Measurements from ENCODE around the gene ZNF630. TPM values are rescaled to one million over a fixed set of nuclear protein-coding genes. Genes with fewer than 3 reads are reported as not detected.

Gene ZNF630
- total and polyA plus RNA-seq, 10 of the 15 experiments (the other 5 are each of a cell fraction or from before 2014, with no cell fraction given): 0.96 to 1.9 (median 1.2) TPM

DNA sequence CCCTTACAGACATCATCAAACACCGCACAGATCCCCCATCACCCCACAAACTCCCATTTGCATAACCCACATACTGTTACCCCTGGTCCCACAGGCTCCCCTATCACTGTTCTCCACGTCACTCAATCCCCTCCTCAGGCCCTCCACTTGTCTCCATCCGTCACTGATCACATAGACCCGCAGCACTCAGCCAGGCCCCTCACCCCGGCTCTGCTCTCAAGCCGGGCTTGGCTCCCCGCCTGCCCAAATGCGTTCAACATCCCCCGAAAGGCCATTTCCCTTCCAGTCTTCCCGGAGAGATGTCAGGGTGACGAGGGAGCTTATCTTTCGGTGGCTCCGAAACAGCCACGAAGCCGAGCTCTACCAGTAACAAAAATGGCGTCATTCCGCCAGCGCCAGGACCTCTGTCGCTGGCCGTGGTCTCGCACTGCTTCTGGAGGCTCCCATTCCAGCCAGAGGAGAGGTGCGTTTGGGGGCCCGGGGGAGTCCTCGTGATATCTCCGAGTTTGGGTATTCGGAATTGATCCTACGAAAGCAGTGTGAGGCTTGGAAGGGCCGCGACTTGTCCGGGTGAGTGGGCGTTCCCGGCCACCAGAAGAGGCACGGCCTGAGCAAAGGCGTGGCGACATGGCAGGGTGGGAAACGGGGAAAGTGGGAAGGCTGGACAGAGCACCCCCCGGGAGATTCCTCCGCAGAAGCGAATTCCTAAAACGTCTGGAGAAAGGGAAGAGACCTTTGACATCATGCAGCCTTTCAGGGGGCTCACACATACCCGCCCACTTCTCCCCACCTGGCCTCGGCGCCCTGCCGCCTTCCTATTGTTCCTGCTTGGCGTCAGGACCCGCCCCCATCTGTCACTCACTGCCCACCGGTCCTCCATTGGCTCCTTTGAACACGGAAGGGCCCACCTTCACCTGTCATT lies at the start of gene ZNF630 (continued):
- TF ChIP-seq ASH2L (IDR thresholded peaks at IDR 0.05; ENCODE audit: borderline replicate concordance, low read depth) (no peak), KDM1A (IDR thresholded peaks at IDR 0.05; ENCODE audit: borderline replicate concordance) (no peak), YBX1 (IDR thresholded peaks at IDR 0.05) (no peak), STAT3 (IDR thresholded peaks at IDR 0.05; ENCODE audit: low read depth, low read length) (no peak), HCFC1 (IDR thresholded peaks at IDR 0.05; ENCODE audit: low read length) (no peak; the same call in 1 of the 2 replicates), TCF3 (IDR thresholded peaks at IDR 0.05; ENCODE audit: borderline replicate concordance, insufficient read depth, low read depth, low read length) (no peak), GABPA (IDR thresholded peaks at IDR 0.05; ENCODE audit: low read depth) (no peak), GATAD2B (conservative IDR thresholded peaks at IDR 0.05; ENCODE audit: low read depth) (0 out of 2 replicates have a peak, but pooled peaks have one; percentile 41), BRCA1 (IDR thresholded peaks at IDR 0.05; ENCODE audit: low read depth, low read length) (no peak), SP1 (IDR thresholded peaks at IDR 0.05; ENCODE audit: low read depth, low read length) (peak; percentile 35), ESRRA (IDR thresholded peaks at IDR 0.05; ENCODE audit: low read length) (no peak), EP300 (IDR thresholded peaks at IDR 0.05; ENCODE audit: borderline replicate concordance in 1 of 2, control insufficient read depth in 1 of 2, low read depth in 2 of 2, low read length in 2 of 2) (no peak), SIN3A (IDR thresholded peaks at IDR 0.05; ENCODE audit: low read depth, low read length) (no peak), JUNB (IDR thresholded peaks at IDR 0.05) (no peak), ZNF217 (IDR thresholded peaks at IDR 0.05) (no peak), NFYB (IDR thresholded peaks at IDR 0.05; ENCODE audit: insufficient read depth, low read depth, low read length) (peak; percentile 89)
- TF ChIP-seq, protein P1, sequence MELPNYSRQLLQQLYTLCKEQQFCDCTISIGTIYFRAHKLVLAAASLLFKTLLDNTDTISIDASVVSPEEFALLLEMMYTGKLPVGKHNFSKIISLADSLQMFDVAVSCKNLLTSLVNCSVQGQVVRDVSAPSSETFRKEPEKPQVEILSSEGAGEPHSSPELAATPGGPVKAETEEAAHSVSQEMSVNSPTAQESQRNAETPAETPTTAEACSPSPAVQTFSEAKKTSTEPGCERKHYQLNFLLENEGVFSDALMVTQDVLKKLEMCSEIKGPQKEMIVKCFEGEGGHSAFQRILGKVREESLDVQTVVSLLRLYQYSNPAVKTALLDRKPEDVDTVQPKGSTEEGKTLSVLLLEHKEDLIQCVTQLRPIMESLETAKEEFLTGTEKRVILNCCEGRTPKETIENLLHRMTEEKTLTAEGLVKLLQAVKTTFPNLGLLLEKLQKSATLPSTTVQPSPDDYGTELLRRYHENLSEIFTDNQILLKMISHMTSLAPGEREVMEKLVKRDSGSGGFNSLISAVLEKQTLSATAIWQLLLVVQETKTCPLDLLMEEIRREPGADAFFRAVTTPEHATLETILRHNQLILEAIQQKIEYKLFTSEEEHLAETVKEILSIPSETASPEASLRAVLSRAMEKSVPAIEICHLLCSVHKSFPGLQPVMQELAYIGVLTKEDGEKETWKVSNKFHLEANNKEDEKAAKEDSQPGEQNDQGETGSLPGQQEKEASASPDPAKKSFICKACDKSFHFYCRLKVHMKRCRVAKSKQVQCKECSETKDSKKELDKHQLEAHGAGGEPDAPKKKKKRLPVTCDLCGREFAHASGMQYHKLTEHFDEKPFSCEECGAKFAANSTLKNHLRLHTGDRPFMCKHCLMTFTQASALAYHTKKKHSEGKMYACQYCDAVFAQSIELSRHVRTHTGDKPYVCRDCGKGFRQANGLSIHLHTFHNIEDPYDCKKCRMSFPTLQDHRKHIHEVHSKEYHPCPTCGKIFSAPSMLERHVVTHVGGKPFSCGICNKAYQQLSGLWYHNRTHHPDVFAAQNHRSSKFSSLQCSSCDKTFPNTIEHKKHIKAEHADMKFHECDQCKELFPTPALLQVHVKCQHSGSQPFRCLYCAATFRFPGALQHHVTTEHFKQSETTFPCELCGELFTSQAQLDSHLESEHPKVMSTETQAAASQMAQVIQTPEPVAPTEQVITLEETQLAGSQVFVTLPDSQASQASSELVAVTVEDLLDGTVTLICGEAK (IDR thresholded peaks at IDR 0.05; ENCODE audit: borderline replicate concordance): no peak
- TF ChIP-seq, protein P2, sequence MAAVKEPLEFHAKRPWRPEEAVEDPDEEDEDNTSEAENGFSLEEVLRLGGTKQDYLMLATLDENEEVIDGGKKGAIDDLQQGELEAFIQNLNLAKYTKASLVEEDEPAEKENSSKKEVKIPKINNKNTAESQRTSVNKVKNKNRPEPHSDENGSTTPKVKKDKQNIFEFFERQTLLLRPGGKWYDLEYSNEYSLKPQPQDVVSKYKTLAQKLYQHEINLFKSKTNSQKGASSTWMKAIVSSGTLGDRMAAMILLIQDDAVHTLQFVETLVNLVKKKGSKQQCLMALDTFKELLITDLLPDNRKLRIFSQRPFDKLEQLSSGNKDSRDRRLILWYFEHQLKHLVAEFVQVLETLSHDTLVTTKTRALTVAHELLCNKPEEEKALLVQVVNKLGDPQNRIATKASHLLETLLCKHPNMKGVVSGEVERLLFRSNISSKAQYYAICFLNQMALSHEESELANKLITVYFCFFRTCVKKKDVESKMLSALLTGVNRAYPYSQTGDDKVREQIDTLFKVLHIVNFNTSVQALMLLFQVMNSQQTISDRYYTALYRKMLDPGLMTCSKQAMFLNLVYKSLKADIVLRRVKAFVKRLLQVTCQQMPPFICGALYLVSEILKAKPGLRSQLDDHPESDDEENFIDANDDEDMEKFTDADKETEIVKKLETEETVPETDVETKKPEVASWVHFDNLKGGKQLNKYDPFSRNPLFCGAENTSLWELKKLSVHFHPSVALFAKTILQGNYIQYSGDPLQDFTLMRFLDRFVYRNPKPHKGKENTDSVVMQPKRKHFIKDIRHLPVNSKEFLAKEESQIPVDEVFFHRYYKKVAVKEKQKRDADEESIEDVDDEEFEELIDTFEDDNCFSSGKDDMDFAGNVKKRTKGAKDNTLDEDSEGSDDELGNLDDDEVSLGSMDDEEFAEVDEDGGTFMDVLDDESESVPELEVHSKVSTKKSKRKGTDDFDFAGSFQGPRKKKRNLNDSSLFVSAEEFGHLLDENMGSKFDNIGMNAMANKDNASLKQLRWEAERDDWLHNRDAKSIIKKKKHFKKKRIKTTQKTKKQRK (IDR thresholded peaks at IDR 0.05; ENCODE audit: low read depth, low read length): no peak
- TF ChIP-seq, protein P3, sequence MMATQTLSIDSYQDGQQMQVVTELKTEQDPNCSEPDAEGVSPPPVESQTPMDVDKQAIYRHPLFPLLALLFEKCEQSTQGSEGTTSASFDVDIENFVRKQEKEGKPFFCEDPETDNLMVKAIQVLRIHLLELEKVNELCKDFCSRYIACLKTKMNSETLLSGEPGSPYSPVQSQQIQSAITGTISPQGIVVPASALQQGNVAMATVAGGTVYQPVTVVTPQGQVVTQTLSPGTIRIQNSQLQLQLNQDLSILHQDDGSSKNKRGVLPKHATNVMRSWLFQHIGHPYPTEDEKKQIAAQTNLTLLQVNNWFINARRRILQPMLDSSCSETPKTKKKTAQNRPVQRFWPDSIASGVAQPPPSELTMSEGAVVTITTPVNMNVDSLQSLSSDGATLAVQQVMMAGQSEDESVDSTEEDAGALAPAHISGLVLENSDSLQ (IDR thresholded peaks at IDR 0.05): peak; percentile 97
- TF ChIP-seq, protein P4, sequence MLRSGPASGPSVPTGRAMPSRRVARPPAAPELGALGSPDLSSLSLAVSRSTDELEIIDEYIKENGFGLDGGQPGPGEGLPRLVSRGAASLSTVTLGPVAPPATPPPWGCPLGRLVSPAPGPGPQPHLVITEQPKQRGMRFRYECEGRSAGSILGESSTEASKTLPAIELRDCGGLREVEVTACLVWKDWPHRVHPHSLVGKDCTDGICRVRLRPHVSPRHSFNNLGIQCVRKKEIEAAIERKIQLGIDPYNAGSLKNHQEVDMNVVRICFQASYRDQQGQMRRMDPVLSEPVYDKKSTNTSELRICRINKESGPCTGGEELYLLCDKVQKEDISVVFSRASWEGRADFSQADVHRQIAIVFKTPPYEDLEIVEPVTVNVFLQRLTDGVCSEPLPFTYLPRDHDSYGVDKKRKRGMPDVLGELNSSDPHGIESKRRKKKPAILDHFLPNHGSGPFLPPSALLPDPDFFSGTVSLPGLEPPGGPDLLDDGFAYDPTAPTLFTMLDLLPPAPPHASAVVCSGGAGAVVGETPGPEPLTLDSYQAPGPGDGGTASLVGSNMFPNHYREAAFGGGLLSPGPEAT (IDR thresholded peaks at IDR 0.05; ENCODE audit: low read depth): no peak
